Iris pigment epithelial cell (primary cell): ENCODE data around the gene RIPK1.

Experiments
- DNase-seq: peaks from one replicate; pipeline ENCODE4 v3.0.0-alpha.2; 2011; ENCODE audit warnings: low read depth

The RIPK1 gene

DNA sequence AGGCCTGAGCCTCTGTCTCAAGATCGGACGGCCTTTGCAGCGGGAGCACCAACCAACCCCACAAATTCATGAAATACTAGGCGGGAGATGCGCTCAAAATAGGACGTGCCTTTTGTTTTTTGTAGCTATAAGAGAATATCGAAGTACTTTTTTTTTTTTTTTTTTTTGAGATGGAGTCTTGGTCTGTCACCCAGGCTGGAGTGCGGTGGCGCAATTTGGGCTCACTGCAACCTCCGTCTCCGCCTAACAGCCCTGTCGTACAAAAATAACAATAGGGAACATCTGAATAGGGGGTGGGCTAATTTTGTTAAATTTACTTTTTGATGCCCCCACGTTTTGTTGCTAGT is 94.9 kb downstream of the RIPK1 start:
- DNase-seq, result peak; percentile 57

DNA sequence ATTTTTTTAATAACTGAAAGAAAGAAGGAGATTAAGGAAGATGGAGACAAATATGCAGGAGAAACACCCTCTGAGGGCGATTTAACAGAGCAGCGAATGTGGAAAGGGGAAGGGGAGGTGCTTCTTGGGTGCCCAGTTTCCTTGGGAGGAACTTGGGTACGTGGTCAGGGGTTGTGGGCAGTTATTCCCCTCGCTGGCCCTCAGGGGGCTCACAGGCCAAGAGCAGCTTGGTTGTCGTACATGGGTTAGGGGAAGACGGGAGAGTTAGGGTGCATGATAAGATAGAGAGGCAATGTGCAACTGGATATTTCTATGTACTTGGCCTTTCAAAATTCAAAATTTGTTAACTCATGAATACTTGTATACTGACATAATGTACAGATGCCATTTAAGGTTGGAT is 96.1 kb downstream of the RIPK1 start:
- DNase-seq, result no peak
